ENCODE measurements around the gene R3HDM4.

DNA sequence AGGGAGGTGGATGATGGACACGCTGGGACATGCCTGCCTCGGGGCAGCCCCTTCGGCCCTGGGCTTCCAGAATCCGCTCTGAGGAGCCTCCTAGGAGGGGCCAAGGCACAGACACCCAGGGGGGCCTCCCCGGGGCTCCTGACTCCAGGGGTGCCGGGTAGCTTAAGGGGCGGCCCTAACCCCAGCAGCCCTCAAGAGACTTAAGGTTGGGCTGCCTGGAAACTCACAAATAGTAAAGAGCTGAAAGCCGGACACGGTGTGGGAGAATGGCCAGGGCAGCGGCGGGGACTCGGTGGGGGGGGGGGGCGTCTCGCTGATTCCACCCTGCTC is 20.5 kb upstream of the R3HDM4 start:
- TF ChIP-seq, protein P1, sequence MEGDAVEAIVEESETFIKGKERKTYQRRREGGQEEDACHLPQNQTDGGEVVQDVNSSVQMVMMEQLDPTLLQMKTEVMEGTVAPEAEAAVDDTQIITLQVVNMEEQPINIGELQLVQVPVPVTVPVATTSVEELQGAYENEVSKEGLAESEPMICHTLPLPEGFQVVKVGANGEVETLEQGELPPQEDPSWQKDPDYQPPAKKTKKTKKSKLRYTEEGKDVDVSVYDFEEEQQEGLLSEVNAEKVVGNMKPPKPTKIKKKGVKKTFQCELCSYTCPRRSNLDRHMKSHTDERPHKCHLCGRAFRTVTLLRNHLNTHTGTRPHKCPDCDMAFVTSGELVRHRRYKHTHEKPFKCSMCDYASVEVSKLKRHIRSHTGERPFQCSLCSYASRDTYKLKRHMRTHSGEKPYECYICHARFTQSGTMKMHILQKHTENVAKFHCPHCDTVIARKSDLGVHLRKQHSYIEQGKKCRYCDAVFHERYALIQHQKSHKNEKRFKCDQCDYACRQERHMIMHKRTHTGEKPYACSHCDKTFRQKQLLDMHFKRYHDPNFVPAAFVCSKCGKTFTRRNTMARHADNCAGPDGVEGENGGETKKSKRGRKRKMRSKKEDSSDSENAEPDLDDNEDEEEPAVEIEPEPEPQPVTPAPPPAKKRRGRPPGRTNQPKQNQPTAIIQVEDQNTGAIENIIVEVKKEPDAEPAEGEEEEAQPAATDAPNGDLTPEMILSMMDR (IDR thresholded peaks at IDR 0.05), result no peak
- no peak for TF ChIP-seq POLR2A (IDR thresholded peaks at IDR 0.05)
